ENCODE results near the gene ADAMTS17.

DNA sequence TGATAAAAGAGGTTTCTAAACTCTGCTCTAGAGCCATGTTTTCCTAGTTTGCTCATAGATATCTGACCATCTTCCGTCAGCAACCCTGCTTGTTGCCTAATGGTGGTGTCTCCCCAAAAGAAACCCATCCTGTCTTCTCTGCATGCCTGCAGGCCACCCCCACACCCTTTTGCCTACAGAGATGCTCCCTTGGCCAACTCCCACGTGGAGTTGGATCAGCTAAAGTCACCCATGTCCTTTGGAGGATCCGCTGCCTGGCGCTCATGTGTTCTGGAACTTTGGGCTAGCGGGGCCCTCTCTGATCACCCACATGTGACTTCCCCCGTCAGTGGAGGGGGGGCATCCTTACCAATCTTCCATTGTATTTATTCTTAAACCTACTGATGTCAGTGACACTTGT, 185.6 kb downstream of the ADAMTS17 start:
- TF ChIP-seq, protein P1, sequence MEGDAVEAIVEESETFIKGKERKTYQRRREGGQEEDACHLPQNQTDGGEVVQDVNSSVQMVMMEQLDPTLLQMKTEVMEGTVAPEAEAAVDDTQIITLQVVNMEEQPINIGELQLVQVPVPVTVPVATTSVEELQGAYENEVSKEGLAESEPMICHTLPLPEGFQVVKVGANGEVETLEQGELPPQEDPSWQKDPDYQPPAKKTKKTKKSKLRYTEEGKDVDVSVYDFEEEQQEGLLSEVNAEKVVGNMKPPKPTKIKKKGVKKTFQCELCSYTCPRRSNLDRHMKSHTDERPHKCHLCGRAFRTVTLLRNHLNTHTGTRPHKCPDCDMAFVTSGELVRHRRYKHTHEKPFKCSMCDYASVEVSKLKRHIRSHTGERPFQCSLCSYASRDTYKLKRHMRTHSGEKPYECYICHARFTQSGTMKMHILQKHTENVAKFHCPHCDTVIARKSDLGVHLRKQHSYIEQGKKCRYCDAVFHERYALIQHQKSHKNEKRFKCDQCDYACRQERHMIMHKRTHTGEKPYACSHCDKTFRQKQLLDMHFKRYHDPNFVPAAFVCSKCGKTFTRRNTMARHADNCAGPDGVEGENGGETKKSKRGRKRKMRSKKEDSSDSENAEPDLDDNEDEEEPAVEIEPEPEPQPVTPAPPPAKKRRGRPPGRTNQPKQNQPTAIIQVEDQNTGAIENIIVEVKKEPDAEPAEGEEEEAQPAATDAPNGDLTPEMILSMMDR (IDR thresholded peaks at IDR 0.05): no peak
- no peak for TF ChIP-seq POLR2A (IDR thresholded peaks at IDR 0.05)

Measured in testis (tissue), 2 donors.